Suppressor macrophage treated with lipopolysaccharide for 4 hours (primary cell): ENCODE data around the gene MAGOHB.
"Not testable (repeated sequence)": the region's sequence is repeated elsewhere in the genome, so short reads cannot be mapped to it uniquely, and the experiment has no call there.

Source experiments
- DNase-seq: peaks from one replicate; pipeline ENCODE4 v3.0.0-alpha.2; 2020

Gene MAGOHB

GRCh38 chr12:10611258-10611657, 2.2 kb downstream of the MAGOHB start:
- DNase-seq: not testable (repeated sequence)

GRCh38 chr12:10610188-10610587, 3.2 kb downstream of the MAGOHB start:
- DNase-seq: no peak

- DNase-seq: peak; percentile 15
Measured at GRCh38 chr12:10607885-10608458, 5.4 kb downstream of the MAGOHB start.

- no peak for DNase-seq
Measured at GRCh38 chr12:10601860-10602259, 11.5 kb downstream of the MAGOHB start.

- no peak for DNase-seq
Measured at GRCh38 chr12:10600988-10601387, 12.4 kb downstream of the MAGOHB start.

- no peak for DNase-seq
Measured at GRCh38 chr12:10595881-10596280, 17.5 kb downstream of the MAGOHB start.

GRCh38 chr12:10590966-10591365, 22.4 kb downstream of the MAGOHB start:
- DNase-seq: no peak

GRCh38 chr12:10584415-10584814, 29.0 kb downstream of the MAGOHB start:
- peak; percentile 5 for DNase-seq

- no peak for DNase-seq
Measured at GRCh38 chr12:10582704-10583103, 30.7 kb downstream of the MAGOHB start.

GRCh38 chr12:10582133-10582532, 31.3 kb downstream of the MAGOHB start:
- not testable (repeated sequence) for DNase-seq

- no peak for DNase-seq
Measured at GRCh38 chr12:10574307-10574706, 39.1 kb downstream of the MAGOHB start.

GRCh38 chr12:10572021-10572490, 41.4 kb downstream of the MAGOHB start:
- peak; percentile 46 for DNase-seq

GRCh38 chr12:10571141-10571540, 42.3 kb downstream of the MAGOHB start:
- DNase-seq: no peak

GRCh38 chr12:10567813-10568212, 45.6 kb downstream of the MAGOHB start:
- DNase-seq: no peak

GRCh38 chr12:10563966-10564365, 49.4 kb downstream of the MAGOHB start:
- DNase-seq: no peak

GRCh38 chr12:10563002-10563401, 50.4 kb downstream of the MAGOHB start:
- no peak for DNase-seq

- peak; percentile 65 for DNase-seq
Measured at GRCh38 chr12:10562306-10562933, 51.0 kb downstream of the MAGOHB start.

- DNase-seq: no peak
Measured at GRCh38 chr12:10559244-10559643, 54.2 kb downstream of the MAGOHB start.

GRCh38 chr12:10558789-10559188, 54.6 kb downstream of the MAGOHB start:
- DNase-seq: no peak

- no peak for DNase-seq
Measured at GRCh38 chr12:10558301-10558700, 55.1 kb downstream of the MAGOHB start.

- no peak for DNase-seq
Measured at GRCh38 chr12:10557766-10558165, 55.6 kb downstream of the MAGOHB start.

GRCh38 chr12:10557329-10557728, 56.1 kb downstream of the MAGOHB start:
- DNase-seq: no peak

GRCh38 chr12:10554756-10555481, 58.5 kb downstream of the MAGOHB start:
- DNase-seq: no peak

- no peak for DNase-seq
Measured at GRCh38 chr12:10554228-10554755, 59.1 kb downstream of the MAGOHB start.
